Hepatocyte (in vitro differentiated cells): ENCODE results near the gene TTC27.

ENCODE experiments used
- CTCF ChIP-seq: fragments of 200-600 bp; sonication (generic); IDR thresholded peaks from 2 replicates; pipeline ENCODE4 v1.5.1; 2016; ENCODE audit warnings: antibody characterized with exemption, mild to moderate bottlenecking; ENCODE audit not compliant: poor library complexity
- EZH2 ChIP-seq: fragments of 200-600 bp; sonication (generic); IDR thresholded peaks from 2 replicates; pipeline ENCODE4 v1.6.1; 2016; ENCODE audit warnings: antibody characterized with exemption, mild to moderate bottlenecking, borderline replicate concordance
- EZH2phosphoT487 ChIP-seq: fragments of 200-600 bp; sonication (generic); IDR thresholded peaks from one replicate; pipeline ENCODE4 v1.6.1; 2018; ENCODE audit warnings: antibody characterized with exemption, mild to moderate bottlenecking, low read depth, moderate library complexity; ENCODE audit not compliant: unreplicated experiment, severe bottlenecking

- TF ChIP-seq CTCF = no peak
- no peak for TF ChIP-seq EZH2
- no peak for TF ChIP-seq EZH2phosphoT487
Observed at GRCh38 chr2:32683520-32684086, 55.8 kb downstream of the TTC27 start.
